Activated T-cell treated with anti-CD3 and anti-CD28 coated beads, Interleukin-2, amount 50 U/mL, for 24 hours (primary cell): ENCODE measurements around the gene TTC28.

Source experiments
- DNase-seq: peaks from one replicate; pipeline ENCODE4 v3.0.0-alpha.2; 2020
- H3K27ac Mint-ChIP-seq: 2 replicates; pipeline ENCODE4 v1.8.0; 2020; ENCODE audit warnings: mild to moderate bottlenecking, mixed read lengths
- H3K27me3 Mint-ChIP-seq: 2 replicates; pipeline ENCODE4 v1.8.0; 2020; ENCODE audit warnings: mixed read lengths
- H3K36me3 Mint-ChIP-seq: 2 replicates; pipeline ENCODE4 v1.8.0; 2020; ENCODE audit warnings: low read depth, mixed read lengths
- H3K4me1 Mint-ChIP-seq: 2 replicates; pipeline ENCODE4 v1.8.0; 2020; ENCODE audit warnings: low read depth, mixed read lengths
- H3K4me3 Mint-ChIP-seq: 2 replicates; pipeline ENCODE4 v1.8.0; 2020; ENCODE audit warnings: mild to moderate bottlenecking, moderate library complexity, mixed read lengths
- H3K9me3 Mint-ChIP-seq: 2 replicates; pipeline ENCODE4 v1.8.0; 2020; ENCODE audit warnings: mixed read lengths

The TTC28 gene

DNA sequence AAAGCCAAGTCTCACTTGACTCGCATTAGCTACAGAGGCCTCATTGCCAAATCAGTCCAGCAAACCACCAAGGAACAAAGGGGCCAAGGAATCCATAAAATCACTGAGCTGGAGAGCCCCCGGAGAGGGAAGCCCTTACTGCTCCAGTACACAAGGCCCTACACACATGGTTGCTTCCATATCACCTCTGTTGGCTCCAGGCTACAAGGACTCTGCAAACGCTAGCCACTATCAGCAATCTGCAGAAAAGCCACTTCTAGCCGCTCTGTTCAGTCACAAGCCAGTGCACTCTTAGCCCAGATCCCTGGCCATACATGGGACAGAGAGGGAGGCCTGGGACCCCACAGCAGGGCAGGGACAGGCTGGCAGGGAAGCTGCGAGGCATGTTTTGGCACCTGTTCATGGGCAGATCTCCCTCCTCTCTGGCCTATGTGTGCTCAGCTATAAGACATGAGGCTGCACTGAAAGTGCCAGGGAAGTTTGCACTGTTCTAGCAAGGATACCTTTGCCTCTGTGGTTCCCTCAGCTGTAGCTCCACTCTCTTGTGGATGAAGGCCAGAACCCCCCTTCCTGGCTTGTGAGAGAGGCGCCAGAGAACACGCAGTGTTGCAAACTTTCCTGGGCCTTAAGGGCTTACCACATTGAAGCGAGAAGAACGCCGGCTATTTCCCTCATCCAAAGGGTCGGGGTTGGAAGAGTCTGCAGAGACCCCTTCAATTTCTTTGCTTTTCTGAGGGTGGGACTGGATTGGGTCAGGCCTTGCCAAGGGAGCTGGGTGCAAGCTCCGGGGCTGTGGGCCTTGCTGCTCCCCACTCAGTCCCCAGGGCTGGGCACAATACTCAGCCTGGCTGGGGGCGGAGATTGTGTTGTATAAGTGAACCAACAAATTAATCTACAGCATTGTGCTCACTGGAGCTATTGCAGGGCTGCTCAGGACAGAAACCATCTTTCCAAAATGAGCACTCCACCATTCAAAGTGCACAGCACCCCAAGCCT lies 651.9 kb downstream of the TTC28 start:
- DNase-seq, result no peak
- H3K9me3 Mint-ChIP-seq, result no peaks in the 10 kb centered on the region
- no peaks in the 10 kb centered on the region for H3K27me3 Mint-ChIP-seq
- H3K36me3 Mint-ChIP-seq, result no peaks in the 10 kb centered on the region
- H3K27ac Mint-ChIP-seq, result no peak overlapping the region
- no peak overlapping the region for H3K4me3 Mint-ChIP-seq
- H3K4me1 Mint-ChIP-seq, result no peaks in the 10 kb centered on the region

DNA sequence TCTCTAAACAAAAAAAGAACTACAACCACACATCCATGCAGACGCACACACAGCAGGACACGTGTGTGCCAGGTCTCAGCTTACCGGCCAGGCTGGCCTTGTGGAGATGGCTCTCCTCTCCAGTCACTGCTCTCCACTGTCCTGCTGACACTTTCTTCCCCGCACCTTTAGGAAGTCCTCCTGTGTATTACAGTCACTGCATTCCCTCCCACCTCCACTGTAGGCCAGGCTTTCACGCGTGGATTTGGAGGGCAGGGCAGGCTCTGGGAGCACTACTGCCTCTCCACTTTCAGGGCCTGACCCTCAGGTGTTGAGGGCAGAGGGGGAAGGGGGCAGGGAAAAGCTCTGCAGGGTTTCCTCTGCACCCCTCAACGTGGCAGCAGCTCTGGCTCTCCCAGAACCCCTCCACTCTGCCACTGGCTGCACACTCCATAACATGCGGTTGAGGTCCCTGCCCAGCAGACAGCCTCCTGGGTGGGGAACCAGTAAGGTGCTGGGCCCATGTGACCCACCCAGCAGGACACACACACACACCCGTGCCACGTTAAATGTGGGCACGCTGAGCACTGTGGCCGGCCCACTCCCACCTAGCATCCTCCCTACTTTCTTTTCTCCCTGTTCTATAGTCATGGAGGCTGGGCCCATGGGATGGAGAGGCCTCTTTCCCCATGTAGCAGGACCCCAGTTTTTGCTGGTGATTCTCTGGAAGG lies 653.6 kb downstream of the TTC28 start:
- DNase-seq, result peak; percentile 7
- no peaks in the 10 kb centered on the region for H3K36me3 Mint-ChIP-seq

GRCh38 chr22:28025333-28025732 lies 654.3 kb downstream of the TTC28 start:
- H3K4me1 Mint-ChIP-seq, result no peaks in the 10 kb centered on the region
- no peaks in the 10 kb centered on the region for H3K27me3 Mint-ChIP-seq
- no peak for DNase-seq
- no peaks in the 10 kb centered on the region for H3K9me3 Mint-ChIP-seq
- no peak overlapping the region for H3K27ac Mint-ChIP-seq
- no peaks in the 10 kb centered on the region for H3K36me3 Mint-ChIP-seq
- H3K4me3 Mint-ChIP-seq, result no peak overlapping the region

More for the DNA sequence above, 653.6 kb downstream of the TTC28 start:
- Mint-ChIP-seq H3K4me3 (no peak overlapping the region), H3K4me1 (no peaks in the 10 kb centered on the region), H3K27ac (no peak overlapping the region), H3K27me3 (no peaks in the 10 kb centered on the region), H3K9me3 (no peaks in the 10 kb centered on the region)

- H3K9me3 Mint-ChIP-seq, result no peaks in the 10 kb centered on the region
- H3K4me3 Mint-ChIP-seq, result no peak overlapping the region
- H3K27me3 Mint-ChIP-seq, result no peaks in the 10 kb centered on the region
- H3K4me1 Mint-ChIP-seq, result peaks cover 5% of the 10 kb centered on the region
- H3K27ac Mint-ChIP-seq, result no peak overlapping the region
- DNase-seq, result peak; percentile 14
- H3K36me3 Mint-ChIP-seq, result no peaks in the 10 kb centered on the region
These were observed 655.2 kb downstream of the TTC28 start for GRCh38 chr22:28024422-28024888.

- Mint-ChIP-seq H3K9me3 (no peaks in the 10 kb centered on the region), H3K27me3 (no peaks in the 10 kb centered on the region), H3K4me1 (peaks cover 5% of the 10 kb centered on the region), H3K27ac (no peak overlapping the region), H3K36me3 (no peaks in the 10 kb centered on the region), H3K4me3 (no peak overlapping the region)
- DNase-seq, result no peak
These were observed 655.9 kb downstream of the TTC28 start for GRCh38 chr22:28023774-28024173.

- Mint-ChIP-seq H3K4me1 (peaks cover 5% of the 10 kb centered on the region), H3K36me3 (no peaks in the 10 kb centered on the region), H3K4me3 (no peak overlapping the region), H3K27me3 (no peaks in the 10 kb centered on the region), H3K27ac (no peak overlapping the region), H3K9me3 (no peaks in the 10 kb centered on the region)
- peak; percentile 11 for DNase-seq
These were observed 656.6 kb downstream of the TTC28 start for GRCh38 chr22:28023036-28023435.

GRCh38 chr22:28021998-28022660 lies 657.5 kb downstream of the TTC28 start:
- H3K36me3 Mint-ChIP-seq, result no peaks in the 10 kb centered on the region
- no peaks in the 10 kb centered on the region for H3K9me3 Mint-ChIP-seq
- DNase-seq, result peak; percentile 22
- H3K4me3 Mint-ChIP-seq, result no peak overlapping the region
- no peaks in the 10 kb centered on the region for H3K27me3 Mint-ChIP-seq
- no peak overlapping the region for H3K27ac Mint-ChIP-seq
- H3K4me1 Mint-ChIP-seq, result peaks cover 5% of the 10 kb centered on the region

- H3K36me3 Mint-ChIP-seq, result no peaks in the 10 kb centered on the region
- H3K9me3 Mint-ChIP-seq, result no peaks in the 10 kb centered on the region
- no peaks in the 10 kb centered on the region for H3K27me3 Mint-ChIP-seq
- peak; percentile 20 for DNase-seq
- no peak overlapping the region for H3K4me3 Mint-ChIP-seq
- peaks cover 5% of the 10 kb centered on the region for H3K4me1 Mint-ChIP-seq
- H3K27ac Mint-ChIP-seq, result no peak overlapping the region
These were observed 658.3 kb downstream of the TTC28 start for GRCh38 chr22:28021116-28021997.

DNA sequence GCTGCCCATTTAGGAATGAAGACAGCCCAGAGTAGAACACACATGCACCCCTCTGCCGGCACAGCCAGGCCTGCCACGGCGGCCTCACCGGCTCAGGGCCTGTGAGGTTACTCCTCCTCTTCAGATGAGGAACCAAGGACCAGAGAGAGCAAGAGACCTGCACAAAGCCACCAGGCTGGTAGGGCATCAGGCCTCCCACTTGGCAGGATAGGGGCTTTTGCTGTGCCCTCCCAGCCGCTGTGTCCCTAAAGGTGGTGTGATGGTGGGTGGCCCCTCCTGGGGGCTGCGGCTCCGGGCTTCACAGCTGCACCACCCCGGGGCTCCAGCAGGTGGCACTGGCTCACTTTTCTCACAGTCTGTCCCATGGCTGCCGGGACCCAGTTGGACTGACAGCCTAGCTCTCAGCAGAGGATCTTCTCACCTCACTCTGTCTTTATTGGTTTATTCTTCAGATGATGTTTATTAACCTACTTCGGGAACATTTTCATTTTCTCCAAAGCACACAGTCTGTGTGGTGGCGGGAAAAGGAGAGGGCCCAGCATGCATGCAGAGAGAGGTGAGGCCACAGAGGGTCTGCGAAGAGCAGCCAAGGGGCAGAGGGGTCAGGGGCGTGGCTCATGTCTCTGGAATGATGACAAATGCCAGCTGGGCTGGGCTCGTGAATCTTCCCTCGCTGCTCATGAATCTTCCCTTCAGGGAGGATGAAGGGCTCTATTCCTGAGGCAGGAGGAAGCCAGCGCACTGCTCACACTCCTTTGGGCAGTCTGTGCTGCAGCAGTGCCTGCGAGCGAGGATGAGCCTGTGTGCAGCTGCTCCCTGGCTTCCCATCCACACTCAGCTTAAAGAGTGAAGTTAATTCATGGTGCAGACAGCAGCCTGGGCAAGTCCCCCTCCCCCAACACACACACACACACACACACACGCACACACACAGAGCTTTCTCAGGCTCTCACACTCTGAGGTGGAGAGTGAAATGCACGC lies 659.5 kb downstream of the TTC28 start:
- Mint-ChIP-seq H3K27ac (no peak overlapping the region), H3K27me3 (no peaks in the 10 kb centered on the region), H3K9me3 (no peaks in the 10 kb centered on the region), H3K4me1 (peaks cover 5% of the 10 kb centered on the region), H3K4me3 (no peak overlapping the region), H3K36me3 (no peaks in the 10 kb centered on the region)
- peak; percentile 80 for DNase-seq

DNA sequence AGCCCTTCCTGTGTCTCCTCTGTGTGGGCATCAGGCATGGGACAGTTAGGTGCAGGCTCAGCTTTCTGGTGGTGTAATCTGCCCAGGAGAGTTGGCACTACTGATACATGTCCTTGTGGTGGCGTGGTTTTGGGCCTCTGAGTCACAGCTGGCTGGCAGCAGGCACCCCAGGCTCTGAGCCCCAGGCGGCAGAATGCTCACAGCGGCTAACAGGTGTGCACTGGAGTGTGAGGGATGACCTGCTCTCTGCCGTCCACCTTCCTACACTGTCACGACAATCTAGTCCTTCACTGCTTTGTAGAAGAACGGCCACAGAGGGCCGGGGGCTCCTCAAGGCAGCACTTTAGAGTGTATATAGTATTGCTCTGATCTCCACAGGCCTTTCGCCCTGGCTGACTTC lies 660.3 kb downstream of the TTC28 start:
- no peaks in the 10 kb centered on the region for H3K27me3 Mint-ChIP-seq
- peak; percentile 7 for DNase-seq
- no peaks in the 10 kb centered on the region for H3K9me3 Mint-ChIP-seq
- H3K27ac Mint-ChIP-seq, result no peak overlapping the region
- H3K4me3 Mint-ChIP-seq, result no peak overlapping the region
- peaks cover 5% of the 10 kb centered on the region for H3K4me1 Mint-ChIP-seq
- no peaks in the 10 kb centered on the region for H3K36me3 Mint-ChIP-seq

DNA sequence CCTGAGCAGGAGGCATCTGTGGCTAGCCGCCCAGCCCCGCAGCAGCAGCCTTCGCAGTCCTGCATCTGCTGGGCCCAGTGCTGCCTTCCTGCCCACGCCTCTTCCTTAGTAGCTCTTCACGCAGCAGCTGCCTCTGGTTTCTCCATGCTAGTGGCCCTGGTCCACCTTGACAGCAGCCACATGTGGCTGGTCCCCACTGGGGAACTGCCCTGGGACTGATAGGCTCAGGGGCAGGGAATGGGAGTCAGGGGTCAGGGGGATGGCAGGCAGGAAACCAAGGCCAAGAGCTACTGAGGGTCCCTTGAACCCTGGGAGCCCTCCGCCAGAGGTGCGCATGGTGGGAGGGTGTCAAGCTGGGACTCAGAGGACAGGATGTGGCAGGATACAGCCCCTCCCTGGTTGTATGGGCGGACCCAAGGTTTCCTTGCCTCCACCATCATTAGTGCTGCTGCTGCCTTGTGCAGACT lies 661.1 kb downstream of the TTC28 start:
- no peaks in the 10 kb centered on the region for H3K9me3 Mint-ChIP-seq

GRCh38 chr22:28017859-28018258 lies 661.8 kb downstream of the TTC28 start:
- Mint-ChIP-seq H3K36me3 (no peaks in the 10 kb centered on the region), H3K9me3 (no peaks in the 10 kb centered on the region), H3K27ac (no peak overlapping the region), H3K27me3 (no peaks in the 10 kb centered on the region), H3K4me1 (peaks cover 5% of the 10 kb centered on the region), H3K4me3 (no peak overlapping the region)
- peak; percentile 25 for DNase-seq

More for the DNA sequence above, 661.1 kb downstream of the TTC28 start:
- peaks cover 5% of the 10 kb centered on the region for H3K4me1 Mint-ChIP-seq
- H3K27me3 Mint-ChIP-seq, result no peaks in the 10 kb centered on the region
- peak; percentile 12 for DNase-seq
- no peak overlapping the region for H3K27ac Mint-ChIP-seq
- no peaks in the 10 kb centered on the region for H3K36me3 Mint-ChIP-seq
- H3K4me3 Mint-ChIP-seq, result no peak overlapping the region

GRCh38 chr22:28017558-28017820 lies 662.2 kb downstream of the TTC28 start:
- no peaks in the 10 kb centered on the region for H3K9me3 Mint-ChIP-seq
- no peak for DNase-seq
- no peak overlapping the region for H3K27ac Mint-ChIP-seq
- H3K4me3 Mint-ChIP-seq, result no peak overlapping the region
- H3K4me1 Mint-ChIP-seq, result peaks cover 5% of the 10 kb centered on the region
- no peaks in the 10 kb centered on the region for H3K36me3 Mint-ChIP-seq
- H3K27me3 Mint-ChIP-seq, result no peaks in the 10 kb centered on the region
